Mucosa of rectum (tissue), 2 donors: ENCODE data around the gene IGSF3.
"Not testable (repeated sequence)": the region's sequence is repeated elsewhere in the genome, so short reads cannot be mapped to it uniquely, and the experiment has no call there.

ENCODE experiments used
- H3K27ac ChIP-seq, 2 donors: one replicate each; pipeline ENCODE4 v1.7.0; 2013; ENCODE audit warnings: inconsistent platforms in 2 of 2, low read depth in 2 of 2, low read length in 2 of 2
- H3K27me3 ChIP-seq, 2 donors: one replicate each; pipeline ENCODE4 v1.7.0; 2013; ENCODE audit warnings: low read length in 2 of 2; ENCODE audit not compliant: control insufficient read depth in 2 of 2, insufficient read depth in 2 of 2
- H3K36me3 ChIP-seq, 2 donors: one replicate each; pipeline ENCODE4 v1.7.0; 2013; ENCODE audit warnings: low read length in 2 of 2; ENCODE audit not compliant: control insufficient read depth in 2 of 2, insufficient read depth in 2 of 2
- H3K4me1 ChIP-seq, 2 donors: one replicate each; pipeline ENCODE4 v1.7.0; 2013; ENCODE audit warnings: low read length in 2 of 2, mild to moderate bottlenecking in 1 of 2; ENCODE audit not compliant: control insufficient read depth in 2 of 2, insufficient read depth in 2 of 2
- H3K4me3 ChIP-seq, 2 donors: one replicate each; pipeline ENCODE4 v1.7.0; 2013; ENCODE audit warnings: low read length in 2 of 2
- H3K9ac ChIP-seq, 2 donors: one replicate each; pipeline ENCODE4 v1.7.0; 2013; ENCODE audit warnings: low read length in 2 of 2, low read depth in 1 of 2, mild to moderate bottlenecking in 1 of 2
- H3K9me3 ChIP-seq, 2 donors: one replicate each; pipeline ENCODE4 v1.7.0; 2013; ENCODE audit warnings: low read length in 2 of 2; ENCODE audit not compliant: control insufficient read depth in 2 of 2
- donor health status: healthy.
- donor health status: Normal muscosa, but diverticular disease.

IGSF3 gene

GRCh38 chr1:116621756-116622155 lies 45.8 kb downstream of the IGSF3 start:
- not testable (repeated sequence) for H3K27me3 ChIP-seq, H3K9ac ChIP-seq, H3K27ac ChIP-seq, H3K36me3 ChIP-seq, H3K4me3 ChIP-seq, H3K9me3 ChIP-seq
- peaks cover 0 to 13% of the 10 kb centered on the region in 2 donors for H3K4me1 ChIP-seq

DNA sequence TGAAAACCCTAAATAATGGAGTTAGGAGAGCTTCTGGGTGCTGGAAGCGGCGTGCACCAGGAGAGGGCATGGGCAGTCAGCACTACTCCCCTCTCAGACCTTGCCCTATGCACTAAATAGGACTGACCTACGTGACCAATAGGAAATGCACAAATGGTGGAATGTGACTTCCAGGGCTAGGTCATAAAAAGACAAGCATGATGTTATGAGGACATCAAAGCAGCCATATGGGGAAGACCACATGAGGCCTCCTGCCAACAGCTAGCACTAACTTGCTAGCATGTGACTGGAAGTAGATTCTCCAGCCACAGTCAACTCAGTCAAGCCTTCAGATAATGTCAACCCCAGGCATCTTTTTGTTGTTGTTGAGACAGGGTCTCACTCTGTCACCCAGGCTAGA lies 47.1 kb downstream of the IGSF3 start:
- H3K9me3 ChIP-seq, H3K36me3 ChIP-seq, H3K4me3 ChIP-seq, H3K9ac ChIP-seq, H3K27me3 ChIP-seq, H3K27ac ChIP-seq: not testable (repeated sequence)
- H3K4me1 ChIP-seq, result peaks cover 0 to 13% of the 10 kb centered on the region in 2 donors

DNA sequence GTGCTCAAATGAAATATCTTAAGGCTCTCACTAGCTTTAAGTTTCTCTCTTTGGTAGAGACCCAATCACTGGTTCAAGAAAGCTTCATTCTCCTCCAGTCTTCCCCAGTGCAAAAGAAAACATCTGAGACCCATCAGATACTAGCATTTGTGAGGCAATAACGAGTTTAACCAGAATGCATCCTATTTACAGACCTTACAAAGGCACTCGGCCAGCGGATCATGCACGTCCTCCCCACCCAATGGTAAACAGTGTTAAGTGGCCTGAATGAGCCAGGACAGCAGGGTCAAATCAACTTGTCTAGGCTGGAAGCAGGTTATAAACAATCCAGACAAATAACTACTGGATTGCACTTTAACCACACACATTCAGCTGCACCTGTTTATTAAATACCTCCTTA lies 48.4 kb downstream of the IGSF3 start:
- not testable (repeated sequence) for H3K27ac ChIP-seq, H3K4me3 ChIP-seq, H3K27me3 ChIP-seq, H3K9me3 ChIP-seq, H3K9ac ChIP-seq, H3K4me1 ChIP-seq, H3K36me3 ChIP-seq

- H3K27me3 ChIP-seq, H3K4me3 ChIP-seq, H3K27ac ChIP-seq, H3K9ac ChIP-seq, H3K4me1 ChIP-seq, H3K36me3 ChIP-seq, H3K9me3 ChIP-seq: not testable (repeated sequence)
These were observed 49.7 kb downstream of the IGSF3 start for GRCh38 chr1:116617808-116618207.

GRCh38 chr1:116613825-116614224 lies 53.7 kb downstream of the IGSF3 start:
- H3K4me1 ChIP-seq, H3K9me3 ChIP-seq, H3K36me3 ChIP-seq, H3K4me3 ChIP-seq, H3K27ac ChIP-seq, H3K27me3 ChIP-seq, H3K9ac ChIP-seq: not testable (repeated sequence)

DNA sequence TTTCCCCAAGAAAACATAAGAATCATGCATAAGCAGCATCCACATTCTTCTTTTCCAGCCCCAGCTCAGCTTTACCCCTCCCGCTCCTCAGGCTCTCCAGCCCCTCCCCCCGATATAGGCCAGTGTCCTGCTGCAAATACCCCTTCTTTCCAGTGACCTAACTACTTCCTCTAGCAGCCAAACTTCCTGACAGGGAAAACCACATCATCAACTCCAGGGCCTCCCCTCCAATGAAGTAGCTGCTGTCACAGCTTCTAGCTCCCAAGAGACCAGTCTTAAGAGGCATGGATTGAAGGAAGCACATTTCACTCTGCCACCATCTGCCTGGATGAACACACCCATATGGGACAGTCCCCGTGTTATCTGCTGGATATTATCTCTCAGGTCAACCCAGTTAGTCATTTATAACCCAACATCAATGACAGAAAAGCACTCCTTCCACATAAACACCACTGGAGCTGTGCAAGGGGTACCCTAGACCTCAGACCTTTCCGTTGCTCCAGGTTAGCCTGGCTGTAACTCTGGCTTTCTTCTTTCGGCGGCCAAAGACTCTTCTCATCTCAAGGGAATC lies 57.6 kb downstream of the IGSF3 start:
- not testable (repeated sequence) for H3K36me3 ChIP-seq, H3K4me1 ChIP-seq, H3K27me3 ChIP-seq, H3K9me3 ChIP-seq, H3K4me3 ChIP-seq, H3K9ac ChIP-seq, H3K27ac ChIP-seq

DNA sequence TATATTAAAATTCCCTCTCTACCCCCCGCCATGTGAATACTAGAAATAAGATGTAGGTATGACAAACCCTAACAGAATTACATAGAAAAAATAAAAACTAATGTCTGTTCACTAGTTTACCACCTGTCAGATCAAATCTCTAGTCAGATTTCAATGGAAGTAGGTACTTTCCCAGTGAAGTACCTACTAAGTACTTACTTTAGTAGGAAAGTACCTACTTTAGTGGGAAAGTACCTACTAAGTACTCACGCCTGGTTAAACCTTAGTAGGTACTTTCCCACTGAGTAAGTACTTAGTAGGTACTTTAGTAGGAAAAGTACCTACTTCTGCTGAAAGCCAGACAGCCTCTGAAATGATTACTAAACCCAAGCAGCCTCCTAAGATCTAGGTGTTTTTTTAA lies 58.7 kb downstream of the IGSF3 start:
- H3K27me3 ChIP-seq, H3K36me3 ChIP-seq, H3K4me1 ChIP-seq, H3K9me3 ChIP-seq, H3K9ac ChIP-seq, H3K27ac ChIP-seq, H3K4me3 ChIP-seq: not testable (repeated sequence)

GRCh38 chr1:116608151-116608550 lies 59.4 kb downstream of the IGSF3 start:
- not testable (repeated sequence) for H3K27ac ChIP-seq, H3K36me3 ChIP-seq, H3K27me3 ChIP-seq, H3K4me1 ChIP-seq, H3K9ac ChIP-seq, H3K4me3 ChIP-seq, H3K9me3 ChIP-seq

DNA sequence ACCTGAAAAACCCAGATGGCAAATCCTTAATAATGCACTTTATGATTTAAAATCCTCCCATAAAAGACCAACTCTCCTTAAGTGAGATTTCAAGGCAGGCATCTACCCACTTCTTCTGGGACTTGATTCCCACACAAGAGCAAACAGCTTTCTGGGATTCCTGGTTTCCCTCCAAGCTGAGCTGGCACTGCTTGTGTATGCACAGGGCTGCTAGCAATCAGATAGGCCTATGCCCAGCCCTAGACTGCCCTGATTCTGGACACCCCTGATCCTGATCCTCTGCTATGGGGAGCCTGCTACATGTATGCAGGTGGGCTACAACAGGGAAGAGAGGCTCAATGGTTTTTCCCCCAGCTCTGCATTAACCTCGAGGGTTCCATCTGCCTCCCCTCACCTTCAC lies 60.1 kb downstream of the IGSF3 start:
- H3K27ac ChIP-seq, H3K27me3 ChIP-seq, H3K36me3 ChIP-seq, H3K4me3 ChIP-seq, H3K4me1 ChIP-seq, H3K9me3 ChIP-seq, H3K9ac ChIP-seq: not testable (repeated sequence)

DNA sequence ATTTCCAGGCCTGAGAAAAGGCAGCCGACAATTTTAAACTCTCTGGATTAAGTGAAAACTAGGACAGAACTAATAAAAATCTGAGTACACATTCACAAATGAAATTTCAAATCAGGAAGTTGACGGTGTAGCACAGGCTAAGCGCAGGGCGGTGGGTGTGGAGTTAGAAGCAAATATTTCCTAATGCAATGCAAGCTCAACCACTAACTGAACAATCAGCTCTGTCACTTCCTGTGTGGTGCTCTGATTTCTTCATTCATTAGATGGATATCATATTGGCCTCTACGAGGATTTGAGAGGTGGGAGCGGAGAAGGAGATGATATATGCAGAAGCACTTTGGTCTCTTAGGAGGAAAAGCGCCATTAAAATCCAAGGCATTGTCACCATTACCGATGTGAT lies 61.5 kb downstream of the IGSF3 start:
- H3K36me3 ChIP-seq, H3K27ac ChIP-seq, H3K4me3 ChIP-seq, H3K9ac ChIP-seq, H3K27me3 ChIP-seq, H3K4me1 ChIP-seq, H3K9me3 ChIP-seq: not testable (repeated sequence)

DNA sequence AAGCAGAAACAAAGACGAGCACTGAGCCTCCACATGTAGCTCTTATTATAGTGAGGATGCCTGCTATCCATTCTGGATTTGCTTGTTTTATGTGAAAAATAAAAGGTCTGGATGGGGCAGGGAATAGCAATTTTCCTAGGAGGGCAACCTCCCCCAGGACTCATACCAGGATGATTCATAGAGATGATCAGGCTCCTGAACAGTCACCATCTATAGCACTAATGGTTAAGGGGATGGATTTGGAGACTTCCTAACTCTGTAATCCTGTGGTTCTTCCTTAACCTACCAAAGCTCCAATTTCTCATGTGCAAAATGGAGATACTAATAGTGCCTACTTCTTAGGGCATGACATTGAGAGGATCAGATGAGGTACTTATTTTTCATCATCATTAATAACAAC lies 62.2 kb downstream of the IGSF3 start:
- H3K27ac ChIP-seq, result no peak overlapping the region
- H3K27me3 ChIP-seq, result no peaks in the 10 kb centered on the region
- no peaks in the 10 kb centered on the region for H3K9me3 ChIP-seq
- H3K4me1 ChIP-seq, result peaks cover 0 to 8% of the 10 kb centered on the region in 2 donors
- H3K36me3 ChIP-seq, result no peaks in the 10 kb centered on the region
- H3K9ac ChIP-seq, result no peak overlapping the region
- H3K4me3 ChIP-seq, result no peak overlapping the region
